SH-SY5Y (cell line): ENCODE measurements around the gene DNAJC9.

Experiments
- GATA2 ChIP-seq: IDR thresholded peaks from 2 replicates; pipeline ENCODE4 v1.6.1; 2011; ENCODE audit warnings: mild to moderate bottlenecking, low read depth, low read length
- GATA3 ChIP-seq: IDR thresholded peaks from 2 replicates; pipeline ENCODE4 v1.6.1; 2011; ENCODE audit warnings: low read depth, mild to moderate bottlenecking, low read length, moderate library complexity

The DNAJC9 gene

GRCh38 chr10:73251683-73252444 lies 4.8 kb upstream of the DNAJC9 start:
- TF ChIP-seq GATA2: no peak
- TF ChIP-seq GATA3: no peak

- TF ChIP-seq GATA3 (no peak), GATA2 (no peak)
Observed at GRCh38 chr10:73248259-73248724, 1.2 kb upstream of the DNAJC9 start.

- TF ChIP-seq GATA3 (no peak), GATA2 (no peak)
Observed at GRCh38 chr10:73247509-73248258, 629 bp upstream of the DNAJC9 start.

GRCh38 chr10:73246322-73246645 lies 771 bp downstream of the DNAJC9 start:
- TF ChIP-seq GATA2: no peak
- TF ChIP-seq GATA3: no peak

GRCh38 chr10:73244866-73245477 lies 2.1 kb downstream of the DNAJC9 start:
- TF ChIP-seq GATA3 (no peak), GATA2 (no peak)

- TF ChIP-seq GATA3: no peak
- TF ChIP-seq GATA2: no peak
Observed at GRCh38 chr10:73239908-73240307, 7.1 kb downstream of the DNAJC9 start.

GRCh38 chr10:73238990-73239566 lies 8.0 kb downstream of the DNAJC9 start:
- no peak for TF ChIP-seq GATA2
- no peak for TF ChIP-seq GATA3

- no peak for TF ChIP-seq GATA2
- no peak for TF ChIP-seq GATA3
Observed at GRCh38 chr10:73234695-73235094, 12.4 kb downstream of the DNAJC9 start.

- no peak for TF ChIP-seq GATA2
- no peak for TF ChIP-seq GATA3
Observed at GRCh38 chr10:73233883-73234282, 13.2 kb downstream of the DNAJC9 start.

- TF ChIP-seq GATA2 (no peak), GATA3 (no peak)
Observed at GRCh38 chr10:73232887-73233286, 14.2 kb downstream of the DNAJC9 start.

- TF ChIP-seq GATA2 (no peak), GATA3 (no peak)
Observed at GRCh38 chr10:73229567-73229966, 17.5 kb downstream of the DNAJC9 start.

GRCh38 chr10:73228247-73228646 lies 18.8 kb downstream of the DNAJC9 start:
- TF ChIP-seq GATA2 (no peak), GATA3 (no peak)

GRCh38 chr10:73226663-73227062 lies 20.4 kb downstream of the DNAJC9 start:
- TF ChIP-seq GATA2 (no peak), GATA3 (no peak)

GRCh38 chr10:73225518-73225917 lies 21.5 kb downstream of the DNAJC9 start:
- TF ChIP-seq GATA3: no peak
